Lower lobe of right lung (tissue), 2 donors: ENCODE measurements around the gene ULBP1. TPM values are rescaled to one million over a fixed set of nuclear protein-coding genes. Genes with fewer than 3 reads are reported as not detected.
"Not testable (repeated sequence)": the region's sequence is repeated elsewhere in the genome, so short reads cannot be mapped to it uniquely, and the experiment has no call there.

Experiments
- ATAC-seq, 2 donors: fragments of 200-7000 bp; cut with Tn5 transposase; one replicate each; pipeline ENCODE4 v1.9.1; 2020 to 2022; ENCODE audit warnings: mild to moderate bottlenecking in 2 of 2, moderate library complexity in 2 of 2
- DNase-seq: peaks from one replicate; pipeline ENCODE4 v3.0.0-alpha.2; 2020
- H3K27ac ChIP-seq: fragments of 200-600 bp; one replicate; pipeline ENCODE4 v1.8.0; 2022
- H3K27me3 ChIP-seq: fragments of 200-600 bp; one replicate; pipeline ENCODE4 v1.8.0; 2022; ENCODE audit warnings: low read depth
- H3K36me3 ChIP-seq: fragments of 200-600 bp; one replicate; pipeline ENCODE4 v1.8.0; 2022; ENCODE audit warnings: mild to moderate bottlenecking
- H3K4me1 ChIP-seq: fragments of 200-600 bp; one replicate; pipeline ENCODE4 v1.8.0; 2022
- H3K4me3 ChIP-seq: fragments of 200-600 bp; one replicate; pipeline ENCODE4 v1.8.0; 2022; ENCODE audit warnings: mild to moderate bottlenecking
- H3K9me3 ChIP-seq: fragments of 200-600 bp; one replicate; pipeline ENCODE4 v1.8.0; 2022
- intact Hi-C: fragments of 100-400 bp; cut with DNase I; formaldehyde crosslinking; loops from one replicate; pipeline ENCODE4 v1.11.0; 2022
- total RNA-seq: library from RNA; stranded (reverse); fragmentation: NEBNext Ultra II Directional; extraction: Animal tissue kit (Norgen Biotek cat#: 25700); gene quantifications from one replicate; pipeline ENCODE4 v1.2.1, GENCODE V29; 2021
- TF ChIP-seq, protein P1 (sequence below): fragments of 200-600 bp; IDR thresholded peaks from one replicate; pipeline ENCODE4 v1.8.0; 2022; ENCODE audit warnings: antibody characterized with exemption, mild to moderate bottlenecking
- donor health status: DM: no; HTN: yes; CAD: no; lungs with severe emphysema.

Gene ULBP1
- total RNA-seq, 1 donor from 2014 or later: 2.0 TPM

DNA sequence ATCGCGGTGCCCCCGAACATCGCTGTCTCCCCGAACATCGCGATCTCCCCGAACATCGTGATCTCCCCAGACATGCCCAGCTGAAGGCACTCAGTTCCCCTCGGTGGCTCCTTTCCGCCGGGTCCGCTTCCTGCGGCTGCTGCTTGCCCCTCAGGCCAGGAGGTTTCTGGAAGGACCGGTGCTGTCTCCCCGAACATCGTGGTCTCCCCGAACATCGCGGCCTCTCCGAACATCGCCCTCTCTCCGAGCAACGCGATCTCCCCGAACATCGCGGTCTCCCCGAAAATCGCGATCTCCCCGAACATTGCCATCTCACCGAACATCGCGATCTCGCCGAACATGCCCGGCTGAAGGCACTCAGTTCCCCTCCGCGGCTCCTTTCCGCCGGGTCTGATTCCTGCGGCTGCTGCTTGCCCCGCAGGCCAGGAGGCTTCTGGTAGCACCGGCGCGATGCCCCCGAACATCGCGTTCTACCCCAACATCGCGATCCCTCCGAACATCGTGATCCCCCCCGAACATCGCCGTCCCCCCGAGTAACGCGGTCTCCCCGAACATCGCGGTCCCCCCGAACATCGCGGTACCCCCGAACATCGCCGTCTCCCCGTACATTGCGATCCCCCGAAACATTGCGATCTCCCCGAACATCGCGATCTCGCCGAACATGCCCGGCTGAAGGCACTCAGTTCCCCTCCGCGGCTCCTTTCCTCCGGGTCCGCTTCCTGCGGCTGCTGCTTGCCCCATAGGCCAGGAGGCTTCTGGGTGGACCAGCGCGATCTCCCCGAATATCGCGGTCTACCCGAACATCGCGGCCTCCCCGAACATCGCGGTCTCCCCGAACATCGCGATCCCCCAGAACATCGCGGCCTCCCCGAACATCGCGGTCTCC lies 808 bp downstream of the ULBP1 start:
- Histone ChIP-seq H3K9me3 (no peaks in the 10 kb centered on the region), H3K4me3 (peak overlapping the region; percentile 64), H3K27ac (peak overlapping the region; percentile 56), H3K4me1 (peaks cover 25% of the 10 kb centered on the region), H3K36me3 (no peaks in the 10 kb centered on the region), H3K27me3 (peaks cover 49% of the 10 kb centered on the region)
- ATAC-seq: peak in 1 of 2 donors; percentile 13
- no peak for DNase-seq
- intact Hi-C loops: no loop called here
- TF ChIP-seq, protein P1, sequence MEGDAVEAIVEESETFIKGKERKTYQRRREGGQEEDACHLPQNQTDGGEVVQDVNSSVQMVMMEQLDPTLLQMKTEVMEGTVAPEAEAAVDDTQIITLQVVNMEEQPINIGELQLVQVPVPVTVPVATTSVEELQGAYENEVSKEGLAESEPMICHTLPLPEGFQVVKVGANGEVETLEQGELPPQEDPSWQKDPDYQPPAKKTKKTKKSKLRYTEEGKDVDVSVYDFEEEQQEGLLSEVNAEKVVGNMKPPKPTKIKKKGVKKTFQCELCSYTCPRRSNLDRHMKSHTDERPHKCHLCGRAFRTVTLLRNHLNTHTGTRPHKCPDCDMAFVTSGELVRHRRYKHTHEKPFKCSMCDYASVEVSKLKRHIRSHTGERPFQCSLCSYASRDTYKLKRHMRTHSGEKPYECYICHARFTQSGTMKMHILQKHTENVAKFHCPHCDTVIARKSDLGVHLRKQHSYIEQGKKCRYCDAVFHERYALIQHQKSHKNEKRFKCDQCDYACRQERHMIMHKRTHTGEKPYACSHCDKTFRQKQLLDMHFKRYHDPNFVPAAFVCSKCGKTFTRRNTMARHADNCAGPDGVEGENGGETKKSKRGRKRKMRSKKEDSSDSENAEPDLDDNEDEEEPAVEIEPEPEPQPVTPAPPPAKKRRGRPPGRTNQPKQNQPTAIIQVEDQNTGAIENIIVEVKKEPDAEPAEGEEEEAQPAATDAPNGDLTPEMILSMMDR: no peak

DNA sequence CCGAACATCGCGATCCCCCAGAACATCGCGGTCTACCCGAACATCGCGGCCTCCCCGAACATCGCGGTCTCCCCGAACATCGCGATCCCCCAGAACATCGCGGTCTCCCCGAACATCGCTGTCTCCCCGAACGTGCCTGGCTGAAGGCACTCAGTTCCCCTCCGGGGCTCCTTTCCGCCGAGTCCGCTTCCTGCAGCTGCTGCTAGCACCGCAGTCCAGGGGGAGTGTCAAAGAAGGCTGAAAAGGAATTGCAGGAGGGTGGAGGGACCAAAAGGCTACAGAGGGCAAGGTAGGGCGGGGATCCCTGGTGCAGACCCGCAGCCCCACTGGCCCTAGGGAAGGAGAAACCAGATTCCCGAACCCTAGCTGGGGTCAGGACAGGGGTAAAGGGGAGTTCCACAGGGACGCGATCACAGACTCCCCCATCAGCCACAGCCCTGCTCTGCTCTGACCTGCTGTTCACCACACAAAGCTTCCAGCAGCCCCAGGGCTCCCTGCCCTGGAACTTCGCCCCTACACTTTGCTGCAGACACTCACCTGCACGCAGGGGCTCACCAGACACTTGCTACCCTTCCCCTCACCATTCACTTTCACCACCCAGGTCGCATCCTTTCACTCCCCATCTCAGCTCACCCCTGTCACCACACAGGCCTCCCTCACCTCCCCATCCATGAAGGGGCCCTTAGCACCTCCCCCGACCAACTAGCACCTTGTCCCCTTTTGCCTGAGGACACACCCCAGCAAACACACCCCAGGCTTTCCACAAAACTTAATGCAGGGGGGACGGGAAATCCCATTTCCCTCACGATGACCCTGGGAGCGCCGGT lies 1.7 kb downstream of the ULBP1 start:
- DNase-seq (no peak), ATAC-seq (peak in 1 of 2 donors; percentile 2)
- Histone ChIP-seq H3K27me3 (peaks cover 50% of the 10 kb centered on the region), H3K36me3 (no peaks in the 10 kb centered on the region), H3K4me1 (peaks cover 25% of the 10 kb centered on the region), H3K27ac (no peak overlapping the region), H3K9me3 (no peaks in the 10 kb centered on the region), H3K4me3 (peak overlapping the region; percentile 64)
- TF ChIP-seq, protein P1: no peak
- intact Hi-C loops: no loop called here

DNA sequence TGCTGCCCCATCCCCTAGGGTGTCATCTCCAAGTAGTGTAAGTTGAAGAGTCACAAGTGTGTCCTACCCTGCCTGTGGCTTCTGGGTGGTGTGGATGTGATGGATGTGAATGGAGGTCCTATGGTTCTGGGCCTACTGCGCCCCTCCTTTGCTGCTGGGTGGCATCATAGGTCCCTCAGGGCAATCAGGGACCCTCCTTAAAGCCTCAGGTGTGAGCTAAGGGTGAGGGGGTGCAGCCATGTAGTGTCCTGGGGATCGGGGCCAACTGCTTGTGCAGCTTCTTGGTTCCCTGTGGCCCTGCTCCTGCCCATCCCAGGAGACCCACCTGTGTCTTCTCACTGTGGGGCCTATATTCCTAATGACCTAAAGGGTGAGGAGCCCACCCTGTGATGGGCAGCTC lies 2.6 kb downstream of the ULBP1 start:
- H3K36me3 ChIP-seq, H3K27ac ChIP-seq, ATAC-seq, H3K4me3 ChIP-seq, H3K9me3 ChIP-seq, intact Hi-C loops, DNase-seq: not testable (repeated sequence)
- H3K27me3 ChIP-seq: peaks cover 43% of the 10 kb centered on the region
- peaks cover 25% of the 10 kb centered on the region for H3K4me1 ChIP-seq

DNA sequence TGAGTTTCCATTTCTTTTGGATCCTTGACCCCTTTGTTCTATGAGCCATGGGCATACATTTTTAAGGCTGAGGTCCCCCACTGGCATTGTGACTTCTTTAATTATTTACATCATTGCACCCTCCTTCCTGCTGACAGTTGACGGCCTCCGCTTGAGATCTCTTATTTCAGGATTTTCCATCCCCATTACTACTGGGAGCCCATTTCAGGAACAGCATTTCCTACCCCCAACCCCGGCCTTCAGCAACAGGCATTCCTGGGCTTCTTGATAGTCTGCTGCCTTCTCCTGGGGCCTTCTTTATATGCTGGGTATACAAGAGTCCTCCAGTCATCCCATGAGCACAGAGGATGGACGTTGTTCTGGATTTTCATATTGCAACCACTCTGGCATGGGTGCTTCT lies 3.8 kb downstream of the ULBP1 start:
- no peak overlapping the region for H3K4me3 ChIP-seq
- H3K27me3 ChIP-seq: peaks cover 32% of the 10 kb centered on the region
- H3K36me3 ChIP-seq: no peaks in the 10 kb centered on the region
- H3K4me1 ChIP-seq: peaks cover 25% of the 10 kb centered on the region
- H3K27ac ChIP-seq: no peak overlapping the region
- TF ChIP-seq, protein P1: no peak
- ATAC-seq (no peak), DNase-seq (no peak)
- intact Hi-C loops: no loop called here
- no peaks in the 10 kb centered on the region for H3K9me3 ChIP-seq

DNA sequence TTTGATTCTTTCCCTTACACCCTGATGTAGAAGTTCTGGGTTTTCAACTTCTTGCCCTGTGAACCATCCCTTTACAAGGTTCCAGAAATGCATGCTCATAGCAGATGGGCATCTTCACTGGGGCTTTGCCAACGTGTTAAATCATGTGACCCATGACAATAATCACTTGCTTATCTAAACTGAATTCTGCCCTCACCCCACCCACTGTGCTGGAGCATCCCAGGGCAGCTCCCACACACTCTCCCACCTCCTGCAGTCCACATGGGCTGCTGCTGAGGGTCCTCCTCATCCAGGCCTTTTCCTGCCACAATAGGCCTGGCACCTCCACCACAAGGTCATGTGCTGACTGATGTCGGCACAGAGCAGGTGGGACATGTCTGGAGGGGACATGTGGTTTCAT lies 4.3 kb downstream of the ULBP1 start:
- ATAC-seq: not testable (repeated sequence)

DNA sequence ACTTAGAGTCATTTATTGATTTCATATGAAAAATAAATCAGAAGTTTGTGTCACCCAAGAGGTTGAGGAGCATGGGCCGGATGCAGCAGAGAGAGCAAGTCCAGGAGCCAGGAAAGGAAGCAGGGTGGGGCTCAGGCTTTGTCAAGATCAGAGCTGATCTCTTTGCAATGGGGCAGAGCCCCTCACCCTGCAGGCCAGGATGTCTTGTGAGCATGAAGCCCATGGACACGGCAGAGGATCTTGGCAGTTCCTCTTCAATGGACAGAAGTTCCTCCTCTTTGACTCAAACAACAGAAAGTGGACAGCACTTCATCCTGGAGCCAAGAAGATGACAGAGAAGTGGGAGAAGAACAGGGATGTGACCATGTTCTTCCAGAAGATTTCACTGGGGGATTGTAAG lies 5.2 kb downstream of the ULBP1 start:
- ATAC-seq, H3K9me3 ChIP-seq, intact Hi-C loops, H3K27ac ChIP-seq, H3K4me3 ChIP-seq, DNase-seq, H3K36me3 ChIP-seq: not testable (repeated sequence)
- peaks cover 17% of the 10 kb centered on the region for H3K4me1 ChIP-seq
- peaks cover 37% of the 10 kb centered on the region for H3K27me3 ChIP-seq

More for the DNA sequence above, 4.3 kb downstream of the ULBP1 start:
- H3K9me3 ChIP-seq, H3K36me3 ChIP-seq, H3K27ac ChIP-seq, intact Hi-C loops, DNase-seq, H3K4me3 ChIP-seq: not testable (repeated sequence)
- Histone ChIP-seq H3K27me3 (peaks cover 30% of the 10 kb centered on the region), H3K4me1 (peaks cover 23% of the 10 kb centered on the region)
